ENCODE data around the gene ZNF266. TPM values are rescaled to one million over a fixed set of nuclear protein-coding genes. Genes with fewer than 3 reads are reported as not detected.

Gene ZNF266
- 10.4 and 19.3 TPM in 2 replicates for total RNA-seq

- DNase-seq (ENCODE audit: low read depth) = peak; percentile 77
Measured at GRCh38 chr19:9435279-9436268, at the start of gene ZNF266. ZNF266 (minus strand) TSS chr19:9435573; CDS start chr19:9420089, 15,484 bp downstream.

GRCh38 chr19:9485140-9485539 lies 49.8 kb upstream of the ZNF266 start:
- no peak for DNase-seq (ENCODE audit: low read depth)

- no peak for DNase-seq (ENCODE audit: low read depth)
Measured at GRCh38 chr19:9474975-9475374, 39.6 kb upstream of the ZNF266 start.

GRCh38 chr19:9467161-9467560 lies 31.8 kb upstream of the ZNF266 start:
- no peak for DNase-seq (ENCODE audit: low read depth)

GRCh38 chr19:9461938-9462337 lies 26.6 kb upstream of the ZNF266 start:
- DNase-seq (ENCODE audit: low read depth) = no peak

- DNase-seq (ENCODE audit: low read depth) = no peak
Measured at GRCh38 chr19:9456018-9456689, 20.8 kb upstream of the ZNF266 start.

GRCh38 chr19:9453953-9454352 lies 18.6 kb upstream of the ZNF266 start:
- DNase-seq (ENCODE audit: low read depth) = no peak

GRCh38 chr19:9445037-9445436 lies 9.7 kb upstream of the ZNF266 start:
- no peak for DNase-seq (ENCODE audit: low read depth)

- DNase-seq (ENCODE audit: low read depth) = no peak
Measured at GRCh38 chr19:9436358-9436757, 985 bp upstream of the ZNF266 start.

- DNase-seq (ENCODE audit: low read depth) = no peak
Measured at GRCh38 chr19:9431475-9431874, 3.9 kb downstream of the ZNF266 start.

- DNase-seq (ENCODE audit: low read depth) = no peak
Measured at GRCh38 chr19:9430444-9430843, 4.9 kb downstream of the ZNF266 start.

GRCh38 chr19:9427941-9428340 lies 7.4 kb downstream of the ZNF266 start:
- no peak for DNase-seq (ENCODE audit: low read depth)

GRCh38 chr19:9413240-9413954 lies 22.0 kb downstream of the ZNF266 start:
- DNase-seq (ENCODE audit: low read depth) = no peak

GRCh38 chr19:9407827-9408226 lies 27.5 kb downstream of the ZNF266 start:
- no peak for DNase-seq (ENCODE audit: low read depth)

- DNase-seq (ENCODE audit: low read depth) = peak; percentile 41
Measured at GRCh38 chr19:9406798-9407352, 28.5 kb downstream of the ZNF266 start.

- DNase-seq (ENCODE audit: low read depth) = no peak
Measured at GRCh38 chr19:9381361-9381785, 54.0 kb downstream of the ZNF266 start.

GRCh38 chr19:9370738-9371619 lies 64.4 kb downstream of the ZNF266 start:
- no peak for DNase-seq (ENCODE audit: low read depth)

GRCh38 chr19:9362905-9363304 lies 72.5 kb downstream of the ZNF266 start, which contains the start of gene ZNF177:
ZNF177 (plus strand) TSS chr19:9363013; CDS start chr19:9378312, 15,299 bp downstream.
- no peak for DNase-seq (ENCODE audit: low read depth)
